H1 (cell line): ENCODE results near the gene ZNF407. TPM values are rescaled to one million over a fixed set of nuclear protein-coding genes. Genes with fewer than 3 reads are reported as not detected.

ENCODE experiments used
- CTCF ChIA-PET: fragments of 300-600 bp; sonication (Branson Sonifier 250); formaldehyde crosslinking; loops from one replicate; lab custom pipeline; 2021; ENCODE audit not compliant: partially characterized antibody; lab: Charles Lee
- POLR2A ChIA-PET: fragments of 300-600 bp; sonication (Branson Sonifier 250); formaldehyde crosslinking; loops from one replicate; lab custom pipeline; 2021; ENCODE audit warnings: inconsistent platforms; ENCODE audit not compliant: partially characterized antibody; lab: Charles Lee
- DNase-seq, 2 experiments: peaks; one replicate each; pipeline versions ENCODE4 v3.0.0 to v3.0.0-alpha.2; 2010 to 2022; ENCODE audit warnings: low spot score in 2 of 2, low read depth in 1 of 2, mixed read lengths in 1 of 2
- FAIRE-seq: peaks from 2 replicates; lab custom pipeline; 2011; peaks lifted over from hg19 to GRCh38; lab: Jason Lieb, UNC
- H2AFZ ChIP-seq: 2 replicates; pipeline ENCODE4 v1.8.1; 2012; ENCODE audit warnings: low read length, inconsistent platforms
- H2AK5ac ChIP-seq: 2 replicates; pipeline ENCODE4 v1.6.1; 2013; ENCODE audit warnings: low read depth, low read length
- H2BK120ac ChIP-seq: replicated peaks from 2 replicates; pipeline ENCODE3; 2013; ENCODE audit warnings: low read depth, low read length, inconsistent platforms
- H2BK12ac ChIP-seq: 2 replicates; pipeline ENCODE4 v1.6.1; 2013; ENCODE audit warnings: low read depth, low read length
- H2BK15ac ChIP-seq: 2 replicates; pipeline ENCODE4 v1.6.1; 2013; ENCODE audit warnings: low read length
- H2BK20ac ChIP-seq: 2 replicates; pipeline ENCODE4 v1.6.1; 2013; ENCODE audit warnings: low read length
- H2BK5ac ChIP-seq: 2 replicates; pipeline ENCODE4 v1.6.1; 2013; ENCODE audit warnings: low read depth, low read length
- H3K14ac ChIP-seq: 2 replicates; pipeline ENCODE4 v1.6.1; 2013; ENCODE audit warnings: inconsistent platforms; ENCODE audit not compliant: insufficient read length
- H3K18ac ChIP-seq: 2 replicates; pipeline ENCODE4 v1.6.1; 2013; ENCODE audit warnings: low read length; ENCODE audit errors: extremely low read depth
- H3K23ac ChIP-seq: 2 replicates; pipeline ENCODE4 v1.6.1; 2013; ENCODE audit warnings: inconsistent platforms; ENCODE audit not compliant: insufficient read length
- H3K23me2 ChIP-seq: 2 replicates; pipeline ENCODE4 v1.6.1; 2013; ENCODE audit warnings: low read depth, low read length
- H3K27ac ChIP-seq: 2 replicates; pipeline ENCODE4 v1.6.1; 2011; ENCODE audit warnings: low read depth, low read length, inconsistent platforms
- H3K27me3 ChIP-seq, 4 experiments: replicated peaks in 1 of 4; 1 replicate in 1 of 4; 2 replicates in 3 of 4; pipeline versions ENCODE4 v1.6.1 to v1.8.1; 2011 to 2013; ENCODE audit warnings: low read length in 3 of 4, mild to moderate bottlenecking in 3 of 4, inconsistent platforms in 2 of 4, mixed read lengths in 2 of 4, moderate library complexity in 1 of 4; ENCODE audit not compliant: control insufficient read depth in 3 of 4, insufficient read depth in 3 of 4; ENCODE audit errors: extremely low read depth in 1 of 4
- H3K36me3 ChIP-seq, 4 experiments: 2 replicates each; pipeline versions ENCODE4 v1.6.1 to v1.8.1; 2011 to 2013; ENCODE audit warnings: mild to moderate bottlenecking in 4 of 4, low read length in 3 of 4, moderate library complexity in 2 of 4, control low read depth in 1 of 4, inconsistent platforms in 1 of 4; ENCODE audit not compliant: insufficient read depth in 4 of 4, control insufficient read depth in 2 of 4
- H3K4ac ChIP-seq: replicated peaks from 2 replicates; pipeline ENCODE3; 2013; ENCODE audit warnings: low read length, low read depth, mixed read lengths, inconsistent platforms; ENCODE audit not compliant: insufficient read length
- H3K4me1 ChIP-seq, 4 experiments: replicated peaks in 1 of 4; 1 replicate in 1 of 4; 2 replicates in 3 of 4; pipeline versions ENCODE4 v1.6.1 to v1.8.1; 2011 to 2013; ENCODE audit warnings: low read length in 3 of 4, inconsistent platforms in 2 of 4, mixed read lengths in 1 of 4; ENCODE audit not compliant: insufficient read depth in 4 of 4, control insufficient read depth in 3 of 4
- H3K4me2 ChIP-seq, 2 experiments: 2 replicates each; pipeline versions ENCODE4 v1.6.1 to v1.8.1; 2011 to 2013; ENCODE audit warnings: low read depth in 2 of 2, low read length in 2 of 2, control low read depth in 1 of 2, inconsistent platforms in 1 of 2, mild to moderate bottlenecking in 1 of 2; ENCODE audit not compliant: insufficient read depth in 1 of 2
- H3K4me3 ChIP-seq, 4 experiments: fragments of 200-600, 300-600 bp in 1 of 4; sonication (generic), shearing (Covaris generic), sonication (Bioruptor Twin) in 1 of 4; 2 replicates each; pipeline versions ENCODE4 v1.5.1 to v1.8.1; 2011 to 2016; ENCODE audit warnings: low read length in 4 of 4, low read depth in 3 of 4, control low read depth in 2 of 4, inconsistent platforms in 2 of 4, mild to moderate bottlenecking in 2 of 4, mixed read lengths in 1 of 4, moderate library complexity in 1 of 4; ENCODE audit not compliant: insufficient read depth in 2 of 4; ENCODE audit errors: extremely low read depth in 1 of 4
- H3K56ac ChIP-seq: replicated peaks from 2 replicates; pipeline ENCODE3; 2013; ENCODE audit warnings: low read depth, mild to moderate bottlenecking, mixed read lengths, low read length, inconsistent platforms; ENCODE audit not compliant: insufficient read length
- H3K79me1 ChIP-seq: 2 replicates; pipeline ENCODE4 v1.6.1; 2013; ENCODE audit warnings: low read depth, low read length, control low read depth
- H3K79me2 ChIP-seq, 2 experiments: 2 replicates each; pipeline versions ENCODE4 v1.6.1 to v1.8.1; 2012 to 2013; ENCODE audit warnings: low read length in 2 of 2, mild to moderate bottlenecking in 2 of 2, inconsistent platforms in 1 of 2; ENCODE audit not compliant: insufficient read depth in 2 of 2, control insufficient read depth in 1 of 2
- H3K9ac ChIP-seq, 4 experiments: replicated peaks in 1 of 4; 1 replicate in 1 of 4; 2 replicates in 3 of 4; pipeline versions ENCODE4 v1.6.1 to v1.8.1; 2011 to 2013; ENCODE audit warnings: low read depth in 3 of 4, low read length in 3 of 4, control low read depth in 2 of 4, mild to moderate bottlenecking in 2 of 4, moderate library complexity in 2 of 4, inconsistent platforms in 1 of 4; ENCODE audit errors: extremely low read depth in 1 of 4
- H3K9me3 ChIP-seq, 2 experiments: 2 replicates each; pipeline versions ENCODE4 v1.6.1 to v1.8.1; 2012 to 2013; ENCODE audit warnings: mild to moderate bottlenecking in 2 of 2, moderate library complexity in 2 of 2, control low read depth in 1 of 2, inconsistent platforms in 1 of 2, low read depth in 1 of 2, low read length in 1 of 2, mixed read lengths in 1 of 2; ENCODE audit not compliant: insufficient read depth in 2 of 2
- H4K20me1 ChIP-seq, 2 experiments: replicated peaks in 1 of 2; 2 replicates each; pipeline versions ENCODE3 to v1.8.1; 2011 to 2013; ENCODE audit warnings: inconsistent platforms in 2 of 2, low read length in 2 of 2, mild to moderate bottlenecking in 1 of 2; ENCODE audit not compliant: insufficient read depth in 2 of 2, control insufficient read depth in 1 of 2
- H4K5ac ChIP-seq: 2 replicates; pipeline ENCODE4 v1.6.1; 2013; ENCODE audit warnings: low read length, low read depth, mixed read lengths, inconsistent platforms; ENCODE audit not compliant: insufficient read length
- H4K8ac ChIP-seq: 2 replicates; pipeline ENCODE4 v1.8.0; 2013; ENCODE audit warnings: mild to moderate bottlenecking, moderate library complexity, low read length, inconsistent platforms; ENCODE audit not compliant: insufficient read depth; ENCODE audit errors: extremely low read depth
- H4K91ac ChIP-seq: replicated peaks from 2 replicates; pipeline ENCODE3; 2013; ENCODE audit warnings: low read length, mixed read lengths, inconsistent platforms; ENCODE audit not compliant: insufficient read length
- CHD2 ChIP-seq: IDR thresholded peaks from 2 replicates; pipeline ENCODE4 v1.6.1; 2012; ENCODE audit warnings: low read length, improper control_type of control experiment
- CREB1 ChIP-seq: IDR thresholded peaks from 2 replicates; pipeline ENCODE4 v1.6.1; 2012; ENCODE audit warnings: inconsistent platforms
- GTF2F1 ChIP-seq: IDR thresholded peaks from 2 replicates; pipeline ENCODE4 v1.6.1; 2012; ENCODE audit warnings: low read depth, low read length, improper control_type of control experiment, borderline replicate concordance
- HDAC2 ChIP-seq, 2 experiments: fragments of 300-600 bp in 1 of 2; sonication (generic) in 1 of 2; IDR thresholded peaks; 2 replicates each; pipeline ENCODE4 v1.6.1; 2011 to 2012; ENCODE audit warnings: low read depth in 2 of 2, low read length in 2 of 2, mild to moderate bottlenecking in 2 of 2, moderate library complexity in 2 of 2, borderline replicate concordance in 1 of 2, inconsistent platforms in 1 of 2
- HDAC6 ChIP-seq: IDR thresholded peaks from one replicate; pipeline ENCODE4 v1.7.1; 2012; ENCODE audit warnings: low read depth, mild to moderate bottlenecking, inconsistent platforms, low read length, moderate library complexity
- PHF8 ChIP-seq: fragments of 200-600 bp; sonication (generic); conservative IDR thresholded peaks from 2 replicates; pipeline ENCODE4 v1.7.1; 2012; ENCODE audit warnings: low read depth, mild to moderate bottlenecking, inconsistent platforms, low read length, moderate library complexity
- RBBP5 ChIP-seq: IDR thresholded peaks from 2 replicates; pipeline ENCODE4 v1.7.1; 2012; ENCODE audit warnings: low read depth, mild to moderate bottlenecking, inconsistent platforms, low read length, moderate library complexity, borderline replicate concordance
- SAP30 ChIP-seq: fragments of 300-600 bp; sonication (generic); IDR thresholded peaks from 2 replicates; pipeline ENCODE4 v1.7.1; 2012; ENCODE audit warnings: low read length, moderate library complexity, mild to moderate bottlenecking, inconsistent platforms; ENCODE audit not compliant: insufficient read depth, insufficient replicate concordance
- SP1 ChIP-seq: IDR thresholded peaks from 2 replicates; pipeline ENCODE4 v1.6.1; 2011; ENCODE audit warnings: low read depth, low read length
- TAF1 ChIP-seq: IDR thresholded peaks from 2 replicates; pipeline ENCODE4 v1.6.1; 2011; ENCODE audit warnings: mild to moderate bottlenecking, low read depth, low read length
- WGBS, 2 experiments: shearing (Covaris generic) in 1 of 2; methylation state at CpG; one replicate each; pipeline versions ENCODE4 v1.1.6 to v1.1.7; 2013 to 2015; ENCODE audit warnings: low lambda C conversion rate in 2 of 2, mixed read lengths in 2 of 2, inconsistent platforms in 1 of 2, low coverage in 1 of 2, missing lambda C conversion rate in 1 of 2; ENCODE audit not compliant: insufficient replicate concordance in 2 of 2, insufficient coverage in 1 of 2, insufficient read length in 1 of 2; ENCODE audit errors: extremely low coverage in 1 of 2, missing lambda C conversion rate in 1 of 2; 5-methylcytosine and 5-hydroxymethylcytosine counted together
- polyA plus RNA-seq, 7 experiments: library from polyadenylated mRNA; depleted of rRNA in 3 of 7; stranded (reverse) in 5 of 7; unstranded in 2 of 7; fragments of >200 nt in 5 of 7; fragments of 200-250 nt in 2 of 7; gene quantifications; 1 replicate in 5 of 7; 2 replicates in 1 of 7; 4 replicates in 1 of 7; pipeline versions ENCODE4 v1.2.1 to v1.2.3, GENCODE V29; 2011 to 2013; ENCODE audit warnings: missing spikeins in 2 of 7, mixed read lengths in 2 of 7
- total RNA-seq: library from RNA; stranded (reverse); fragmentation: NEBNext Ultra II Directional; extraction: Animal tissue kit (Norgen Biotek cat#: 25700); gene quantifications from 2 replicates; pipeline ENCODE4 v1.2.1, GENCODE V29; 2021

Gene ZNF407
- total and polyA plus RNA-seq, 2 of the 8 experiments (the other 6 are each of a cell fraction or from before 2014, with no cell fraction given): 1.5 to 6.8 TPM

DNA sequence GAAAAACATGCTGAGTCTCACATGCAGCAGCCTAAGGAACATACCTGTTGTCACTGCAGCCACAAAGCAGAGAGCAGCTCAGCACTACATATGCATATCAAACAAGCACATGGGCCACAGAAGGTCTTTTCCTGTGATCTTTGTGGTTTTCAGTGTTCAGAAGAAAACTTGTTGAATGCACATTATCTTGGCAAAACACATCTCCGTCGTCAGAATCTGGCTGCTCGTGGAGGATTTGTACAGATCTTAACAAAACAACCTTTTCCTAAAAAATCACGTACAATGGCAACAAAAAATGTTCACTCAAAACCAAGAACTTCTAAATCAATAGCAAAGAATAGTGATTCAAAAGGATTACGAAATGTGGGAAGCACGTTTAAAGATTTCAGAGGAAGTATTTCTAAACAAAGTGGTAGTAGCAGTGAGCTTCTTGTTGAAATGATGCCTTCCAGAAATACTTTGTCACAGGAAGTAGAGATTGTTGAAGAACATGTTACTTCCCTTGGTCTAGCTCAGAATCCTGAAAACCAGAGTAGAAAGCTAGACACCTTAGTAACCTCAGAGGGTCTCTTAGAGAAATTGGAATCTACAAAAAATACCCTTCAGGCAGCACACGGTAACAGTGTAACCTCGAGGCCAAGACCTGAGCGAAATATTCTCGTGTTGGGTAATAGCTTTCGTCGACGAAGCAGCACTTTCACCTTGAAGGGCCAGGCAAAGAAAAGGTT lies 34.1 kb downstream of the ZNF407 start:
- H3K79me1 ChIP-seq: no peaks in the 10 kb centered on the region
- no peak overlapping the region for H3K14ac ChIP-seq
- H2BK15ac ChIP-seq: no peak overlapping the region
- H3K4me3 ChIP-seq: no peak overlapping the region
- H3K4ac ChIP-seq: no peak overlapping the region
- ChIA-PET POLR2A (no interaction called here), CTCF (interaction anchor here (0.7 kb wide), 1 partner anchor 22 kb away, joined by 3 read pairs; no protein-coding TSS in a partner anchor)
- peaks cover 0 to 2% of the 10 kb centered on the region in 2 experiments; a peak in 1 of 4 replicates for H3K79me2 ChIP-seq
- H3K4me1 ChIP-seq: peaks cover 0 to 5% (median 0%) of the 10 kb centered on the region in 4 experiments; a peak in 1 of 7 replicates
- H2AK5ac ChIP-seq: no peak overlapping the region
- H2BK5ac ChIP-seq: no peak overlapping the region
- H3K4me2 ChIP-seq: no peak overlapping the region
- no peak for DNase-seq
- WGBS, 2 experiments: 93% methylated on average over 13 of the region's 13 CpGs; no CpG with 5 or more reads in 1 of the 2 experiments
- H4K20me1 ChIP-seq: no peaks in the 10 kb centered on the region
- no peak overlapping the region for H3K56ac ChIP-seq
- H3K23ac ChIP-seq: no peak overlapping the region
- no peak overlapping the region for H4K5ac ChIP-seq
- no peak overlapping the region for H2BK120ac ChIP-seq
- no peak overlapping the region for H2BK12ac ChIP-seq
- no peaks in the 10 kb centered on the region for H3K9me3 ChIP-seq
- H2BK20ac ChIP-seq: no peak overlapping the region
- no peaks in the 10 kb centered on the region for H3K23me2 ChIP-seq
- no peak overlapping the region for H3K27ac ChIP-seq
- H4K91ac ChIP-seq: no peak overlapping the region
- no peak overlapping the region for H4K8ac ChIP-seq
- H3K18ac ChIP-seq: no peak overlapping the region
- no peak overlapping the region for H2AFZ ChIP-seq
- H3K9ac ChIP-seq: no peak overlapping the region
- no peaks in the 10 kb centered on the region for H3K36me3 ChIP-seq
- FAIRE-seq: no peak
- no peaks in the 10 kb centered on the region for H3K27me3 ChIP-seq
- no peak for TF ChIP-seq HDAC2 (IDR thresholded peaks at IDR 0.05; ENCODE audit: borderline replicate concordance in 1 of 2, low read depth in 2 of 2, low read length in 2 of 2)
- TF ChIP-seq CREB1: no peak
- TF ChIP-seq PHF8: no peak
- no peak for TF ChIP-seq SAP30
- TF ChIP-seq CHD2: no peak
- TF ChIP-seq SP1: no peak
- no peak for TF ChIP-seq GTF2F1
- no peak for TF ChIP-seq TAF1
- TF ChIP-seq HDAC6: no peak
- no peak for TF ChIP-seq RBBP5
